GM12878 (cell line): Measurements from ENCODE around the gene SPATC1L. TPM values are rescaled to one million over a fixed set of nuclear protein-coding genes. Genes with fewer than 3 reads are reported as not detected.

ENCODE experiments used
- ATAC-seq: fragments of 200-7000 bp; cut with Tn5 transposase; 3 replicates; pipeline ENCODE4 v1.9.1; 2020; ENCODE audit warnings: mild to moderate bottlenecking, moderate library complexity
- BruUV-seq: library from RNA; stranded (reverse); fragments of 400-500 nt; replicated peaks from 2 replicates; lab custom pipeline; 2021; lab: Mats Ljungman, UMichigan
- CTCF ChIA-PET: fragments of 300-600 bp; sonication (Branson Sonifier 250); formaldehyde crosslinking; extraction: SDS; loops from one replicate; lab custom pipeline; 2021; ENCODE audit warnings: inconsistent platforms; lab: Yijun Ruan, JAX
- POLR2A ChIA-PET: fragments of 350-600 bp; formaldehyde crosslinking; extraction: SDS; loops from one replicate; lab custom pipeline; 2021; ENCODE audit warnings: inconsistent platforms; lab: Charles Lee
- RAD21 ChIA-PET: fragments of 300-600 bp; sonication (Branson Sonifier 250); formaldehyde crosslinking; loops from one replicate; lab custom pipeline; 2023; ENCODE audit warnings: antibody characterized with exemption; ENCODE audit not compliant: unreplicated experiment; lab: Charles Lee
- SMC1A ChIA-PET: fragments of 300-600 bp; sonication (Branson Sonifier 250); formaldehyde crosslinking; loops from one replicate; lab custom pipeline; 2023; ENCODE audit not compliant: unreplicated experiment, uncharacterized antibody; lab: Charles Lee
- DNase-seq: peaks from one replicate; pipeline ENCODE4 v3.0.0-alpha.2; 2011; ENCODE audit warnings: low read depth, low spot score
- FAIRE-seq: peaks from 3 replicates; lab custom pipeline; 2011; peaks lifted over from hg19 to GRCh38; lab: Jason Lieb, UNC
- H2AFZ ChIP-seq: 2 replicates; pipeline ENCODE4 v1.6.0; 2011; ENCODE audit warnings: low read depth, low read length, control low read depth; ENCODE audit not compliant: control insufficient read depth
- H3K27ac ChIP-seq: 2 replicates; pipeline ENCODE4 v1.5.1; 2011; ENCODE audit warnings: control low read depth; ENCODE audit not compliant: control insufficient read depth, insufficient read depth
- H3K27me3 ChIP-seq, 2 experiments: replicated peaks in 1 of 2; 2 replicates each; pipeline versions ENCODE4 v1.6.0 to v1.6.1; 2011; ENCODE audit warnings: low read length in 1 of 2; ENCODE audit not compliant: control insufficient read depth in 2 of 2, insufficient read depth in 2 of 2
- H3K36me3 ChIP-seq, 2 experiments: 2 replicates each; pipeline ENCODE4 v1.5.1; 2011; ENCODE audit warnings: low read length in 1 of 2; ENCODE audit not compliant: control insufficient read depth in 2 of 2, insufficient read depth in 2 of 2
- H3K4me1 ChIP-seq: 2 replicates; pipeline ENCODE4 v1.6.1; 2011; ENCODE audit warnings: mild to moderate bottlenecking, low read length, moderate library complexity, mixed read lengths; ENCODE audit not compliant: control insufficient read depth, insufficient read depth
- H3K4me2 ChIP-seq: 2 replicates; pipeline ENCODE4 v1.6.0; 2011; ENCODE audit warnings: control low read depth; ENCODE audit not compliant: control insufficient read depth, insufficient read depth
- H3K4me3 ChIP-seq: fragments of 200-600 bp; sonication (generic); 2 replicates; pipeline ENCODE4 v1.5.1; 2016
- H3K79me2 ChIP-seq: 2 replicates; pipeline ENCODE4 v1.6.0; 2011; ENCODE audit warnings: low read length; ENCODE audit not compliant: control insufficient read depth, insufficient read depth
- H3K9ac ChIP-seq: 2 replicates; pipeline ENCODE4 v1.8.0; 2011; ENCODE audit warnings: low read length, control low read depth, mixed read lengths; ENCODE audit not compliant: control insufficient read depth, insufficient read depth
- H3K9me3 ChIP-seq: replicated peaks from 3 replicates; pipeline ENCODE4 v1.5.1; 2011; ENCODE audit warnings: mild to moderate bottlenecking, low read length; ENCODE audit not compliant: control insufficient read depth, insufficient read depth
- H4K20me1 ChIP-seq: 2 replicates; pipeline ENCODE4 v1.6.0; 2011; ENCODE audit not compliant: control insufficient read depth, insufficient read depth
- CEBPB ChIP-seq, 2 experiments: fragments of 150-350 bp in 1 of 2; IDR thresholded peaks; 2 replicates each; pipeline ENCODE4 v1.6.1; 2012 to 2014; ENCODE audit warnings: low read depth in 2 of 2, low read length in 2 of 2, borderline replicate concordance in 1 of 2, inconsistent platforms in 1 of 2
- GATAD2B ChIP-seq: fragments of 450-650 bp; conservative IDR thresholded peaks from 2 replicates; pipeline ENCODE4 v1.6.1; 2017; ENCODE audit warnings: low read depth, mild to moderate bottlenecking, moderate library complexity
- NFIC ChIP-seq: IDR thresholded peaks from 2 replicates; pipeline ENCODE4 v1.6.1; 2012; ENCODE audit warnings: low read depth, mild to moderate bottlenecking, inconsistent platforms, low read length, moderate library complexity
- RFX5 ChIP-seq: IDR thresholded peaks from 2 replicates; pipeline ENCODE4 v1.6.1; 2011; ENCODE audit warnings: low read depth, low read length, improper control_type of control experiment
- RUNX3 ChIP-seq: IDR thresholded peaks from 2 replicates; pipeline ENCODE4 v1.6.1; 2012; ENCODE audit warnings: low read length, inconsistent platforms
- SMAD5 ChIP-seq: IDR thresholded peaks from 2 replicates; pipeline ENCODE4 v1.6.1; 2016; ENCODE audit warnings: antibody characterized with exemption, low read depth
- TAF1 ChIP-seq: IDR thresholded peaks from 2 replicates; pipeline ENCODE4 v1.6.1; 2011; ENCODE audit warnings: mild to moderate bottlenecking, low read depth, low read length, borderline replicate concordance
- YBX1 ChIP-seq: fragments of 450-650 bp; IDR thresholded peaks from 2 replicates; pipeline ENCODE4 v1.6.1; 2016; ENCODE audit warnings: antibody characterized with exemption
- WGBS: methylation state at CpG from one replicate; pipeline ENCODE4 v1.1.6; 2016; ENCODE audit warnings: low lambda C conversion rate; ENCODE audit not compliant: insufficient replicate concordance, insufficient coverage; ENCODE audit errors: missing lambda C conversion rate; 5-methylcytosine and 5-hydroxymethylcytosine counted together
- in situ Hi-C: fragments of 300-500 bp; cut with MboI; formaldehyde crosslinking; loops from 9 replicates; pipeline ENCODE4 v1.14.3; 2018; ENCODE audit warnings: mixed read lengths
- intact Hi-C: fragments of 100-400 bp; cut with micrococcal nuclease; formaldehyde crosslinking; loops from one replicate; pipeline ENCODE4 v1.14.2; 2022; ENCODE audit not compliant: unreplicated experiment
- polyA plus RNA-seq, 11 experiments: library from polyadenylated mRNA; depleted of rRNA in 4 of 11; unstranded in 6 of 11; stranded (reverse) in 5 of 11; fragments of >200 nt; fragmentation: Nextera tagmentation in 4 of 11; fragmentation: Illumina TruSeq in 1 of 11; extraction: Ambion mirVana in 4 of 11; extraction: Trizol in 1 of 11; gene quantifications; 1 replicate in 1 of 11; 2 replicates in 10 of 11; pipeline versions ENCODE4 v1.2.1 to v1.2.3, GENCODE V29; 2011 to 2016; ENCODE audit warnings: inconsistent platforms in 2 of 11, missing spikeins in 2 of 11, low read depth in 1 of 11
- total RNA-seq, 4 experiments: library from RNA; depleted of rRNA in 3 of 4; stranded (reverse); fragments of >200 nt in 3 of 4; fragmentation: Illumina TruSeq in 1 of 4; extraction: Trizol in 1 of 4; gene quantifications; 2 replicates each; pipeline versions ENCODE4 v1.2.1 to v1.2.3, GENCODE V29; 2013 to 2021
- TF ChIP-seq, protein P1 (sequence below): IDR thresholded peaks from 2 replicates; pipeline ENCODE4 v1.6.1; 2011; ENCODE audit warnings: mild to moderate bottlenecking, low read depth, low read length, moderate library complexity; ENCODE audit not compliant: insufficient replicate concordance
- TF ChIP-seq, protein P2 (sequence below): IDR thresholded peaks from 2 replicates; pipeline ENCODE4 v1.6.1; 2012; ENCODE audit warnings: mild to moderate bottlenecking, low read depth, low read length
- TF ChIP-seq, protein P3 (sequence below): fragments of 450-650 bp; IDR thresholded peaks from 2 replicates; pipeline ENCODE4 v1.6.1; 2017; ENCODE audit warnings: antibody characterized with exemption, mild to moderate bottlenecking, moderate library complexity

The SPATC1L gene
- total and polyA plus RNA-seq, 10 of the 15 experiments (the other 5 are each of a cell fraction or from before 2014, with no cell fraction given): 1.4 to 16.0 (median 7.0) TPM; not detected in 2

DNA sequence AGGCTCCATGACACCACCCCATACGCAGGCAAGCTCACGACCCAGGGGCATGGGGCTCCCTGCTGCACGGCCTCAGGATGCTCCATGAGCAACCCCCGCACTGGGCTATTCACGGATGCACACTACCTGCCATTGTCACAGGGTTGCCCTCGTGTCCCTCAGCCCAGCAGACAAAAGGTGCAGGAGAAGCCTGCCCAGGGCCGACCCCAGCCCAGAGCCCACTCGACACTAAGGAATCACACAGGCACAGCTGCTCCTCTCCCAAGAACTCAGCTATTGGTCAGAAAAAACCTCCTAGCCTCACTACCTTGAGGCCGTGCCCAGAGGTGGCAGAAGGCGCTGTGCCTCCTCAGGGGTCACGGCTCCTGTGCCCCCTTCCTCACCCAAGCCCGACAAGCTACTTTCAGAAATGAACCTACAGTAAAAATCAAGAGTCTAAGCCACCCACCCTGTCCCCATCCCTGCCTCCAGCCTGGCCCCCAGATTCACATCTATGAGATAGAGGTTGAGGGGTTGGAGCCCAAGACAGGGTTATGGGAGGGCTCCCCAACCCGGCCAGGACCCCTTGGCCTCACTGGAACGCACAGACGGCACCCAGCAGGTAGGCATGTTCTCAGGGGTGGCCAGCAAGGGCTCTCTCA is 6.4 kb upstream of the SPATC1L start (continued):
- TF ChIP-seq, protein P1, sequence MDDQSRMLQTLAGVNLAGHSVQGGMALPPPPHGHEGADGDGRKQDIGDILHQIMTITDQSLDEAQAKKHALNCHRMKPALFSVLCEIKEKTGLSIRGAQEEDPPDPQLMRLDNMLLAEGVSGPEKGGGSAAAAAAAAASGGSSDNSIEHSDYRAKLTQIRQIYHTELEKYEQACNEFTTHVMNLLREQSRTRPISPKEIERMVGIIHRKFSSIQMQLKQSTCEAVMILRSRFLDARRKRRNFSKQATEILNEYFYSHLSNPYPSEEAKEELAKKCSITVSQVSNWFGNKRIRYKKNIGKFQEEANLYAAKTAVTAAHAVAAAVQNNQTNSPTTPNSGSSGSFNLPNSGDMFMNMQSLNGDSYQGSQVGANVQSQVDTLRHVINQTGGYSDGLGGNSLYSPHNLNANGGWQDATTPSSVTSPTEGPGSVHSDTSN: no peak
- TF ChIP-seq GATAD2B: no peak

DNA sequence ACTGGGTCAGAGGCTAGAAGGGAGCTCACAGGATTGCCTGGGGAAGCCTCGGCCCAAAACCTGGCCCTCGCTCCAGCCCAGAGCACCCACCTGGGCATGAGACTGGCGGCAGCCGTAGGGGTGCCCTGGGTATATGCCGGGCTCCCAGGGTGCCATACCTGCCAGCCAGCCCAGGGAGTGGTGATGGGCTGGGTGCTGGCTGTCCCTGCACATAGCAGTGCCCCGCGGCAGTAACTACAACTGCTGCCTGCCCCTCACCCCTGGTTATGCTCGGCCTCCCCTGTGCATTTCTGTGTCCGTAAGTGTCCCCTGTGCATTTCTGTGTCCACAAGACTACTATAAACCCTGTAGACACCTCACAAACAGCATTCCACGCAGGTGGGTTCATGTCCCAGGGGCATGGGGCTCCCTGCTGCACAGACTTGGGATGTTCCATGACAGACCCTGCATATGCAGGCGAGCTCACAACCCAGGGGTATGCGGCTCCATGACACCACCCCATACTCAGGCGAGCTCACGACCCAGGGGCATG is 5.8 kb upstream of the SPATC1L start:
- no peak for DNase-seq
- H3K4me2 ChIP-seq: no peak overlapping the region
- FAIRE-seq: no peak
- no TSS peak for BruUV-seq
- no peak overlapping the region for H3K4me3 ChIP-seq
- no peak for ATAC-seq
- in situ Hi-C loops: no loop called here
- CTCF ChIA-PET: no interaction called here
- POLR2A ChIA-PET: no interaction called here
- H3K27me3 ChIP-seq: no peaks in the 10 kb centered on the region
- SMC1A ChIA-PET: no interaction called here
- H3K9ac ChIP-seq: no peak overlapping the region
- H2AFZ ChIP-seq: no peak overlapping the region
- H3K27ac ChIP-seq: no peak overlapping the region
- H3K79me2 ChIP-seq: no peaks in the 10 kb centered on the region
- H3K36me3 ChIP-seq: peaks cover 7 to 9% of the 10 kb centered on the region in 2 experiments
- intact Hi-C loops: no loop called here
- H4K20me1 ChIP-seq: no peaks in the 10 kb centered on the region
- no peaks in the 10 kb centered on the region for H3K9me3 ChIP-seq
- 89% methylated on average over 14 of the region's 14 CpGs for WGBS
- H3K4me1 ChIP-seq: no peaks in the 10 kb centered on the region; the same call in 1 of the 2 replicates
- RAD21 ChIA-PET: no interaction called here
- TF ChIP-seq SMAD5 (no peak), RUNX3 (no peak), TAF1 (no peak), CEBPB (IDR thresholded peaks at IDR 0.05; ENCODE audit: borderline replicate concordance in 1 of 2, low read depth in 2 of 2, low read length in 2 of 2) (no peak), RFX5 (no peak), YBX1 (no peak), NFIC (no peak)
- TF ChIP-seq, protein P2, sequence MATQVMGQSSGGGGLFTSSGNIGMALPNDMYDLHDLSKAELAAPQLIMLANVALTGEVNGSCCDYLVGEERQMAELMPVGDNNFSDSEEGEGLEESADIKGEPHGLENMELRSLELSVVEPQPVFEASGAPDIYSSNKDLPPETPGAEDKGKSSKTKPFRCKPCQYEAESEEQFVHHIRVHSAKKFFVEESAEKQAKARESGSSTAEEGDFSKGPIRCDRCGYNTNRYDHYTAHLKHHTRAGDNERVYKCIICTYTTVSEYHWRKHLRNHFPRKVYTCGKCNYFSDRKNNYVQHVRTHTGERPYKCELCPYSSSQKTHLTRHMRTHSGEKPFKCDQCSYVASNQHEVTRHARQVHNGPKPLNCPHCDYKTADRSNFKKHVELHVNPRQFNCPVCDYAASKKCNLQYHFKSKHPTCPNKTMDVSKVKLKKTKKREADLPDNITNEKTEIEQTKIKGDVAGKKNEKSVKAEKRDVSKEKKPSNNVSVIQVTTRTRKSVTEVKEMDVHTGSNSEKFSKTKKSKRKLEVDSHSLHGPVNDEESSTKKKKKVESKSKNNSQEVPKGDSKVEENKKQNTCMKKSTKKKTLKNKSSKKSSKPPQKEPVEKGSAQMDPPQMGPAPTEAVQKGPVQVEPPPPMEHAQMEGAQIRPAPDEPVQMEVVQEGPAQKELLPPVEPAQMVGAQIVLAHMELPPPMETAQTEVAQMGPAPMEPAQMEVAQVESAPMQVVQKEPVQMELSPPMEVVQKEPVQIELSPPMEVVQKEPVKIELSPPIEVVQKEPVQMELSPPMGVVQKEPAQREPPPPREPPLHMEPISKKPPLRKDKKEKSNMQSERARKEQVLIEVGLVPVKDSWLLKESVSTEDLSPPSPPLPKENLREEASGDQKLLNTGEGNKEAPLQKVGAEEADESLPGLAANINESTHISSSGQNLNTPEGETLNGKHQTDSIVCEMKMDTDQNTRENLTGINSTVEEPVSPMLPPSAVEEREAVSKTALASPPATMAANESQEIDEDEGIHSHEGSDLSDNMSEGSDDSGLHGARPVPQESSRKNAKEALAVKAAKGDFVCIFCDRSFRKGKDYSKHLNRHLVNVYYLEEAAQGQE: no peak
- TF ChIP-seq, protein P3, sequence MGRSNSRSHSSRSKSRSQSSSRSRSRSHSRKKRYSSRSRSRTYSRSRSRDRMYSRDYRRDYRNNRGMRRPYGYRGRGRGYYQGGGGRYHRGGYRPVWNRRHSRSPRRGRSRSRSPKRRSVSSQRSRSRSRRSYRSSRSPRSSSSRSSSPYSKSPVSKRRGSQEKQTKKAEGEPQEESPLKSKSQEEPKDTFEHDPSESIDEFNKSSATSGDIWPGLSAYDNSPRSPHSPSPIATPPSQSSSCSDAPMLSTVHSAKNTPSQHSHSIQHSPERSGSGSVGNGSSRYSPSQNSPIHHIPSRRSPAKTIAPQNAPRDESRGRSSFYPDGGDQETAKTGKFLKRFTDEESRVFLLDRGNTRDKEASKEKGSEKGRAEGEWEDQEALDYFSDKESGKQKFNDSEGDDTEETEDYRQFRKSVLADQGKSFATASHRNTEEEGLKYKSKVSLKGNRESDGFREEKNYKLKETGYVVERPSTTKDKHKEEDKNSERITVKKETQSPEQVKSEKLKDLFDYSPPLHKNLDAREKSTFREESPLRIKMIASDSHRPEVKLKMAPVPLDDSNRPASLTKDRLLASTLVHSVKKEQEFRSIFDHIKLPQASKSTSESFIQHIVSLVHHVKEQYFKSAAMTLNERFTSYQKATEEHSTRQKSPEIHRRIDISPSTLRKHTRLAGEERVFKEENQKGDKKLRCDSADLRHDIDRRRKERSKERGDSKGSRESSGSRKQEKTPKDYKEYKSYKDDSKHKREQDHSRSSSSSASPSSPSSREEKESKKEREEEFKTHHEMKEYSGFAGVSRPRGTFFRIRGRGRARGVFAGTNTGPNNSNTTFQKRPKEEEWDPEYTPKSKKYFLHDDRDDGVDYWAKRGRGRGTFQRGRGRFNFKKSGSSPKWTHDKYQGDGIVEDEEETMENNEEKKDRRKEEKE: no peak
